ENCODE measurements around the gene LIN52. TPM values are rescaled to one million over a fixed set of nuclear protein-coding genes. Genes with fewer than 3 reads are reported as not detected.

The LIN52 gene
- total RNA-seq, 2 experiments from 2014 or later: 10.7 to 13.6 TPM

DNA sequence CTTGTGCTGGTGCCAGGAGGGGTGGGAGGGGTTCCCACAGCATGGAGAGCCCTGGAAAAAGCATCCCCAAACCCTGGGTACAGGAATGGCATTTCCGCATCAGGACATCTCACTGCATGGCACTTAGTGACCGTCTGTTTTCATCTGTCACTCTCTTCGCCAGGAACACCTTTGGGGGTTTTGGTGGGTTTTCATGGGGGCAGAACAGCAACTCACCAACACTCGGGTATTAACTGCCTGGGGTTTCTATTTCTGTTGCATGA is 158.0 kb downstream of the LIN52 start:
- no peak overlapping the region for H3K27ac Mint-ChIP-seq
- H3K4me1 Mint-ChIP-seq (ENCODE audit: low read depth): peaks cover 15% of the 10 kb centered on the region
- H3K36me3 Mint-ChIP-seq (ENCODE audit: low read depth): no peaks in the 10 kb centered on the region
- peaks cover 77% of the 10 kb centered on the region for H3K27me3 Mint-ChIP-seq (ENCODE audit: low read depth)
- H3K4me3 Mint-ChIP-seq: no peak overlapping the region
- CTCF ChIA-PET: interaction anchor here (0.9 kb wide), 1 partner anchor 25 kb away, joined by 3 read pairs; no protein-coding TSS in a partner anchor
- no peak for DNase-seq
- H3K9me3 Mint-ChIP-seq: no peaks in the 10 kb centered on the region
- intact Hi-C loops (cut with micrococcal nuclease): no loop called here

DNA sequence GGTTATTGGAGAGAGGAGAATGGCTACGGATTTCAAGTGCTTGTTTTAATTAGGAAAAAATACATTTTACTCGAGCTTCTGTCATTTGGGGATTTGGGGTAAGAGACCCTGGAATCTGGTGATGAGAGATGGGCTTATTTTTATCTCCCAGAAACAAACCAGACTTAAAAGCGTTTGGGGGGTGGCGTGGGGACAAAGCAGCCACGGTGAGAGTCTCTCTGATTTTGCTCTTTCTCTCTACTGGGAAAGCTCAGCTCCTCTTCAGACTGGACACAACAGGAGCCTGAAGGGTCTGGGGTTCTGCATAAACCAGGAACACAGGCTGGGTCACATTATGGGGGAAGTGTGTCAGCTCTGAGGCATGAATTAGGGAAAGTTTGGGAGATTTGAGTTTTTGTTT is 158.3 kb downstream of the LIN52 start:
- DNase-seq: no peak
- H3K4me1 Mint-ChIP-seq (ENCODE audit: low read depth): peaks cover 15% of the 10 kb centered on the region
- no peak overlapping the region for H3K27ac Mint-ChIP-seq
- peaks cover 75% of the 10 kb centered on the region for H3K27me3 Mint-ChIP-seq (ENCODE audit: low read depth)
- CTCF ChIA-PET: interaction anchor here (0.9 kb wide), 1 partner anchor 25 kb away, joined by 3 read pairs; no protein-coding TSS in a partner anchor
- H3K9me3 Mint-ChIP-seq: no peaks in the 10 kb centered on the region
- no peak overlapping the region for H3K4me3 Mint-ChIP-seq
- intact Hi-C loops (cut with micrococcal nuclease): no loop called here
- no peaks in the 10 kb centered on the region for H3K36me3 Mint-ChIP-seq (ENCODE audit: low read depth)

DNA sequence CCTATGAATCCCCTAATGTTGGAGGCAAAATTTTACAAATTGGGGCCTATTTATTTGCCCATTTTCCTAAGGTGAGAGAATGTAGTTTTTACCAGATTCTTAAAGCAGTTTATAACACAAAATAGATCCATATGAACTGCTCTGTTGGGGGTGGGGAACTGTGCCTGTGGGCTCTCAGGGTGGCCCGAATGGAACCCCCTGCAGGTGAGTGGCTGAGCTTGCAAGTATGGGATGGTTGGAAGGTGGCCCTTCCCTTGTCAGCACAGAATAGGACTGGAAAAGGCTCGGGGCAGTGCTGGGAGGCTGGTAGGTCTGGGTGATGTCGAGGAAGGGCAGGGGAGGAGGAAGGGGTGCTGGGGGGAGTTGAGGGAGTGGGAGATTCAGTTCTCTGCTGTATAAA is 159.4 kb downstream of the LIN52 start:
- H3K27me3 Mint-ChIP-seq (ENCODE audit: low read depth): peaks cover 68% of the 10 kb centered on the region
- H3K36me3 Mint-ChIP-seq (ENCODE audit: low read depth): no peaks in the 10 kb centered on the region
- peaks cover 15% of the 10 kb centered on the region for H3K4me1 Mint-ChIP-seq (ENCODE audit: low read depth)
- DNase-seq: no peak
- H3K9me3 Mint-ChIP-seq: no peaks in the 10 kb centered on the region
- CTCF ChIA-PET: no interaction called here
- H3K27ac Mint-ChIP-seq: no peak overlapping the region
- intact Hi-C loops (cut with micrococcal nuclease): no loop called here
- no peak overlapping the region for H3K4me3 Mint-ChIP-seq

DNA sequence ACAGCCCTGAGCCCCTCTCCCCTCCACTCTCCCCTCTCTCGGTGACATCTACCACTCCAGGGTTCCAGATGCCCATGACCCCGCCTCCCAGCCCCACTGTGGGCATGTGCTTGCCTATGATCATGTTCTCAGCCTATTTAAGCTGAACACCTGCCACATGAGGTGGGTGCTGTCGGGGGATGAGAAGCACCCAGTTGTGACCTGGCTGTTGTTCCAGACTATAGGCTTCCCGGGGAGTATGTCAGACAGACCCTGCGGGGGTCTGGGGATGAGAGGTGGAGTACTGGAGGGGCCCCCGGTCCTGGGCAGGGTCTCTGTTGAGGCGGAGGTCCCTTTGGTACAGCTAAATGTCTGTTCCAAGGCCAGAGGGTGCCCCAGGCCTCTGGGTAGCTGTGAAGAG is 160.5 kb downstream of the LIN52 start:
- Mint-ChIP-seq H3K4me3 (no peak overlapping the region), H3K36me3 (ENCODE audit: low read depth) (no peaks in the 10 kb centered on the region), H3K9me3 (no peaks in the 10 kb centered on the region), H3K4me1 (ENCODE audit: low read depth) (peaks cover 13% of the 10 kb centered on the region), H3K27ac (no peak overlapping the region), H3K27me3 (ENCODE audit: low read depth) (peaks cover 64% of the 10 kb centered on the region)
- CTCF ChIA-PET: interaction anchor here (0.7 to 2.8 kb wide), 3 partner anchors 11 to 26 kb away, joined by 3 to 11 read pairs (median 5); no protein-coding TSS in a partner anchor
- intact Hi-C loops (cut with micrococcal nuclease): no loop called here
- no peak for DNase-seq

DNA sequence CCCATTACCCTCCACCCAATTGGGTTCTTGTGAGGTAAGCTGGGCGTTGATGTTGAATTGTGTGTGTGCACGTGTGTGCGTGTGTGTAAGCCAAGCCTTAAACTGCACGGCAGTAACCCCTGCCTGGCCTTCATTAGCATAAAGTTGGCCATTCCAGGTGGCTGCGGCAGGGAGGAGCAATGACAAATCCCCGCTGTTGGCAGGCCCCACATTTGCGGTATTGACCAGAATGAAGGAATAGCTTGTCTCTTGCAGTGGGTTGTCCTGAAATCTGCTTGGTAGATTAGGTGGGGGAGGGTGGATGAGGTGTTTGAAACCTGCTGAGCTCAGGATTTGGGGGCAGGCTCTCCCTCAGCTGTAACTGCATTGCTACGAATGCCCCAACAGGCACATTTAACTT is 161.8 kb downstream of the LIN52 start:
- CTCF ChIA-PET: interaction anchor here (1.4 to 2.8 kb wide), 3 partner anchors 10 to 28 kb away, joined by 4 to 11 read pairs (median 5); no protein-coding TSS in a partner anchor
- Mint-ChIP-seq H3K9me3 (no peaks in the 10 kb centered on the region), H3K4me1 (ENCODE audit: low read depth) (peaks cover 10% of the 10 kb centered on the region), H3K27me3 (ENCODE audit: low read depth) (peaks cover 55% of the 10 kb centered on the region), H3K27ac (no peak overlapping the region), H3K4me3 (no peak overlapping the region), H3K36me3 (ENCODE audit: low read depth) (no peaks in the 10 kb centered on the region)
- intact Hi-C loops (cut with micrococcal nuclease): no loop called here
- no peak for DNase-seq

DNA sequence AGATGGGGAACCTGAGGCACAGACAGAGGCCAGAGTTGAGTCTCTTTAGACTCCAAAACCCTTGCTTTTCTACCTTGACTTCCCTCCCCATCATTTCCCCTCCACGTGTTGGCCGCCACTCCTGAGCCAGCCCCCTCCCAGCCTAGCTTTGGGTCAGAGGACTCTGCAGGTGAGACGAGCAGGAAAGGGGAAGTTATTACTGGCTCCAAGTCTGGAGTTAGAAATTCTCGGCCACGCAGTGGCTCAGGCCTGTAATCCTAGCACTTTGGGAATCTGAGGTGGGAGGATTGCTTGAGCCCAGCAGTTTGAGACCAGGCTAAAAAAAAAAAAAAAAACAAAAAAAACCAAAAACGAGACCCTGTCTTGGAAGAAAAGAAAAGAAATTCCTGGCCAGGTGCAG is 163.3 kb downstream of the LIN52 start:
- peaks cover 43% of the 10 kb centered on the region for H3K27me3 Mint-ChIP-seq (ENCODE audit: low read depth)
- no peak overlapping the region for H3K4me3 Mint-ChIP-seq
- no peaks in the 10 kb centered on the region for H3K9me3 Mint-ChIP-seq
- DNase-seq: no peak
- no peak overlapping the region for H3K27ac Mint-ChIP-seq
- CTCF ChIA-PET: interaction anchor here (1.4 to 2.8 kb wide), 2 partner anchors 8 to 29 kb away, joined by 4 to 11 read pairs; no protein-coding TSS in a partner anchor
- intact Hi-C loops (cut with micrococcal nuclease): no loop called here
- H3K4me1 Mint-ChIP-seq (ENCODE audit: low read depth): peaks cover 6% of the 10 kb centered on the region
- H3K36me3 Mint-ChIP-seq (ENCODE audit: low read depth): no peaks in the 10 kb centered on the region

DNA sequence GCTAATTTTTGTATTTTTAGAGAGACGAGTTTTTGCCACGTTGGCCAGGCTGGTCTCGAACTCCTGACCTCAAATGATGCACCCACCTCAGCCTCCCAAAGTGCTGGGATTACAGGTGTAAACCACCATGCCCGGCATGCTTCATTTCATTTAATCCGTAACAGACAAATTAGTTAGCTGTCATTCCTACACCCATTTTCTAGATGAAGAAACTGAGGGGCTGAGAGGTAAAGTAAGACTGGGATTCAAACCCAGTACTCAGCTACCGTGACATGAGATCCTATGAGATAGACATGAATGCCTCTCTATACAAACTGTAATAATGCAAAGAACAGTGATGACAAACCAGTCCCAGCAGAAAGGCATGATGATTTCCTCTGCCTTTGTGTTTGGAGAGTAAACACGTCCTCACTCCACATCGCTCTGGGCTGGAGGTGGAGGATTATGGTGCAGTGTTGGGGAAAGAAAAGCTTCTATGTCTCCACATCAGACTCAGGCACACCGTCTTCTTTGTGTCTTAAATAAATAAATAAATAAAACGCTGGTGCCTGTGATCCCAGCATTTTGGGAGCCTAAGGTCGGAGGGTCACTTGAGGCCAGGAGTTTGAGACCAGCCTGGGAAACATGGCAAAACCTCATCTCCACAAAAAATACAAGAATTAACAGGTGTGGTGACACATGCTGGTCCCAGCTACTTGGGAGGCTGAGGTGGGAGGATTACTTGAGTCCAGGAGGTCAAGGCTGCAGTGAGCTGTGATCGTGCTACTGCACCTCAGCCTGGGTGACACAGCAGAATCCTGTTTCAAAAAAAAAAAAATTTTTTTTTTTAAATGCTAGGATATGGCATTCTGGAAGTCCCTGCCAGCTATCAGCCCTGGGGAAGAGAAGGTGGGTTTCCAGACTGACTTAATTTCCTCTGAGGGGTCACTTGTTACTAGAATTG is 164.9 kb downstream of the LIN52 start:
- peaks cover 26% of the 10 kb centered on the region for H3K27me3 Mint-ChIP-seq (ENCODE audit: low read depth)
- no peaks in the 10 kb centered on the region for H3K36me3 Mint-ChIP-seq (ENCODE audit: low read depth)
- no peak overlapping the region for H3K27ac Mint-ChIP-seq
- intact Hi-C loops (cut with micrococcal nuclease): loop anchor here (5.0 kb wide), 2 partner anchors 232 to 422 kb away; partner anchors contain the start of genes BBOF1 and ENTPD5
- no peak overlapping the region for H3K4me3 Mint-ChIP-seq
- H3K9me3 Mint-ChIP-seq: no peaks in the 10 kb centered on the region
- H3K4me1 Mint-ChIP-seq (ENCODE audit: low read depth): peaks cover 6% of the 10 kb centered on the region
- CTCF ChIA-PET: interaction anchor here (0.5 to 1.4 kb wide), 8 partner anchors 26 to 335 kb away, joined by 3 read pairs; no protein-coding TSS in a partner anchor
- DNase-seq: no peak

Other genes with a start within 250 kb of the LIN52 start
- gene PTGR2, start 233.1 kb upstream of the LIN52 start, total RNA-seq: 10 to 100 TPM; 10.7 to 14.1 TPM
- gene ZNF410, start 198.1 kb upstream of the LIN52 start, total RNA-seq: 10 to 100 TPM; 51.0 to 56.8 TPM
- gene FAM161B, start 134.9 kb upstream of the LIN52 start, total RNA-seq: 1 to 10 TPM; 1.5 to 1.6 TPM
- gene COQ6, start 134.7 kb upstream of the LIN52 start, total RNA-seq: 10 to 100 TPM; 17.6 to 17.7 TPM
- gene ENTPD5, start 65.7 kb upstream of the LIN52 start, total RNA-seq: 1 to 10 TPM; 7.3 to 9.6 TPM
- 1 to 10 TPM; 1.3 to 1.7 TPM for gene BBOF1, start 65.6 kb upstream of the LIN52 start, total RNA-seq
- gene ALDH6A1, start 503 bp upstream of the LIN52 start, total RNA-seq: 10 to 100 TPM; 24.0 to 25.3 TPM
- gene VSX2, start 154.5 kb downstream of the LIN52 start, total RNA-seq: not detected
- gene ABCD4, start 218.0 kb downstream of the LIN52 start, total RNA-seq: 10 to 100 TPM; 41.4 to 43.9 TPM